Measurements from ENCODE around the gene SEC24B.

Gene SEC24B

GRCh38 chr4:109432203-109432602 is 1.4 kb upstream of the SEC24B start:
- DNase-seq (ENCODE audit: low read depth) = no peak

GRCh38 chr4:109432696-109433095 is 919 bp upstream of the SEC24B start:
- DNase-seq (ENCODE audit: low read depth) = no peak
- peak overlapping the region; percentile 81 for H3K4me3 ChIP-seq (ENCODE audit: low read length)
- no peak for TF ChIP-seq CTCF (conservative IDR thresholded peaks at IDR 0.05; ENCODE audit: low read depth, low read length)

More at GRCh38 chr4:109432203-109432602, 1.4 kb upstream of the SEC24B start:
- TF ChIP-seq CTCF (conservative IDR thresholded peaks at IDR 0.05; ENCODE audit: low read depth, low read length) = no peak
- no peak overlapping the region for H3K4me3 ChIP-seq (ENCODE audit: low read length)

DNA sequence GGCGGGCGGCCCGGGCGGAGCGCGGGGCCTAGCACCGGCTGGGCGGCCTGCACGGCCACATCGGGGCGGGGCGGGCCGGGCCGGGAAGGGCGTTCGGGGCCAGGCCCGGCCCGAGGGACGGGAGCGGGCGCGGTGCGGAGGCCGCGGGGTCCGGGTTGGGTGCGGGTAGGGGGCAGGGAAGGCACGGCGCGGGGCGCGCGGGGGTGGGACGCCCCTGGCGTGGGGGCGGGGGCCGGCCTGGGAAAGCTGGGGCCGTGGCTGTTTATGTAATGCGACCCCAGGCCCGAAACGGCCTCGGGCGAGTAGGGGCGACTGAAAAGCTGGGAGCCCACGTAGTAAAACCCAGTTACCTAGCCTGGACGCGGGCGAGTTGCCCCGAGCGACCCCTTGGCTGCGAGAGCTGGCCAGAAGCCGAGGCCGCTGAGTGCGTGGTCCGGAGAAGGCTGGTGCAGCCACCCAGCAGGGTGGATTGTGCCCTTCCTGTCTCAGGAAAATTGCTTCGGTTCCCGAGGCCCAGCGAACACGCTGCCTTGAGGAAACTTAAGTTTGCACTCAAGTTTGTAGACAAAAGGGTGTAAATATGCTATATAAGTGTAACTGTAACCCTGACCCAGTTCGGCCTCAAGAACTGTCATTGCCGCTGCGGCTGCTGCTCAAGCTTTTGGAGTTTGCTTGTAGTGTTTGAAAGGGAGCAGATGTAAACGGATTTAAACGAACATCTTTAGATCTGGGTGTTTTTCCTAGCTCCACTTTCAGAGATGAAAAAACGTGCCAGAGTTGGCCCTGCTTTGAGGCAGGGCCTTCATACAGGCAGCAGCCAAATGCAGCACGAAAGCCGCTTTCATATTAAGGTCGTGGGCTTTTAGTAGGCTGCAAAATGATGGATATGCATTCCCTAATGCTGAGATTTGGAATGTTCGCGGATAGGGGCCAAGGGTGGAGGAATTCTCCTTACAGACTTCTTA is 674 bp downstream of the SEC24B start:
- H3K4me3 ChIP-seq (ENCODE audit: low read length) = peak overlapping the region; percentile 81
- DNase-seq (ENCODE audit: low read depth) = no peak
- TF ChIP-seq CTCF (conservative IDR thresholded peaks at IDR 0.05; ENCODE audit: low read depth, low read length) = no peak

GRCh38 chr4:109435635-109436034 is 2.0 kb downstream of the SEC24B start:
- H3K4me3 ChIP-seq (ENCODE audit: low read length) = peak overlapping the region; percentile 81
- DNase-seq (ENCODE audit: low read depth) = no peak
- TF ChIP-seq CTCF (conservative IDR thresholded peaks at IDR 0.05; ENCODE audit: low read depth, low read length) = no peak

DNA sequence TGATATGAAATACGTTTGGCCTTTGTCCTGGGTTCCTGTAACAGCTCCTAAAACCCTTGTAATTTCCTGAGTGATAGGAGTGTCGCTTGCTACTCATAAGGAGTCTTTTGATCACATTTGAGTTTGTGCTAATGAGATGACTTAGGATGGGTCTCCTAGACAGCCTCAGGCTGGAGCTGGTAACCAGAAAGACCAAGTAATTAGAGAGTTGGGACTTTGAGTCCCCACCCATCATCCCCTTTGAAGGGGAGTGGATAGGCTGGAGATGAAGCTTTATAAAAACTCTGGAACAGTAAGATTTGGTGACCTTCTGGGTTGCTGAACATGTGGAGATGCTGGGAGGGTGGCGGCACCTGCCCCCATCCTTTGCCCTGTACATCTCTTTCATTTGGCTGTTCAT is 2.9 kb downstream of the SEC24B start:
- no peak for TF ChIP-seq CTCF (conservative IDR thresholded peaks at IDR 0.05; ENCODE audit: low read depth, low read length)
- H3K4me3 ChIP-seq (ENCODE audit: low read length) = no peak overlapping the region

GRCh38 chr4:109440948-109441347 is 7.3 kb downstream of the SEC24B start:
- no peak overlapping the region for H3K4me3 ChIP-seq (ENCODE audit: low read length)
- TF ChIP-seq CTCF (conservative IDR thresholded peaks at IDR 0.05; ENCODE audit: low read depth, low read length) = no peak
- no peak for DNase-seq (ENCODE audit: low read depth)

More for the DNA sequence above, 2.9 kb downstream of the SEC24B start:
- no peak for DNase-seq (ENCODE audit: low read depth)
